ENCODE measurements around the gene SYNGR1.

The SYNGR1 gene

GRCh38 chr22:39361496-39361895 is 11.7 kb downstream of the SYNGR1 start:
- Histone ChIP-seq H3K9me3 (ENCODE audit: control insufficient read depth, insufficient read depth, low read length) (no peaks in the 10 kb centered on the region), H3K27me3 (ENCODE audit: control insufficient read depth, insufficient read depth, low read length) (no peaks in the 10 kb centered on the region), H3K27ac (ENCODE audit: low read length) (no peak overlapping the region), H3K4me1 (ENCODE audit: control insufficient read depth, insufficient read depth, low read length) (peaks cover 6% of the 10 kb centered on the region), H3K36me3 (ENCODE audit: control insufficient read depth, insufficient read depth, low read length) (no peaks in the 10 kb centered on the region), H3K4me3 (ENCODE audit: low read length) (no peak overlapping the region)
- no peak for DNase-seq (ENCODE audit: low read depth, low spot score)
- WGBS (ENCODE audit: insufficient coverage, insufficient read length): no CpG with 5 or more reads among the region's 7 CpGs

GRCh38 chr22:39362271-39362670 is 12.5 kb downstream of the SYNGR1 start:
- Histone ChIP-seq H3K36me3 (ENCODE audit: control insufficient read depth, insufficient read depth, low read length) (no peaks in the 10 kb centered on the region), H3K27me3 (ENCODE audit: control insufficient read depth, insufficient read depth, low read length) (no peaks in the 10 kb centered on the region), H3K27ac (ENCODE audit: low read length) (no peak overlapping the region), H3K4me1 (ENCODE audit: control insufficient read depth, insufficient read depth, low read length) (peaks cover 5% of the 10 kb centered on the region), H3K9me3 (ENCODE audit: control insufficient read depth, insufficient read depth, low read length) (no peaks in the 10 kb centered on the region), H3K4me3 (ENCODE audit: low read length) (no peak overlapping the region)
- no CpG with 5 or more reads among the region's 11 CpGs for WGBS (ENCODE audit: insufficient coverage, insufficient read length)
- DNase-seq (ENCODE audit: low read depth, low spot score): no peak

- WGBS (ENCODE audit: insufficient coverage, insufficient read length): no CpG with 5 or more reads among the region's 4 CpGs
Observed at GRCh38 chr22:39362932-39363331, 13.1 kb downstream of the SYNGR1 start.

GRCh38 chr22:39363751-39364515 is 14.1 kb downstream of the SYNGR1 start:
- Histone ChIP-seq H3K9me3 (ENCODE audit: control insufficient read depth, insufficient read depth, low read length) (no peaks in the 10 kb centered on the region), H3K4me3 (ENCODE audit: low read length) (no peak overlapping the region), H3K36me3 (ENCODE audit: control insufficient read depth, insufficient read depth, low read length) (no peaks in the 10 kb centered on the region), H3K27me3 (ENCODE audit: control insufficient read depth, insufficient read depth, low read length) (no peaks in the 10 kb centered on the region), H3K27ac (ENCODE audit: low read length) (no peak overlapping the region), H3K4me1 (ENCODE audit: control insufficient read depth, insufficient read depth, low read length) (peaks cover 5% of the 10 kb centered on the region)
- no CpG with 5 or more reads among the region's 19 CpGs for WGBS (ENCODE audit: insufficient coverage, insufficient read length)
- no peak for DNase-seq (ENCODE audit: low read depth, low spot score)

More at GRCh38 chr22:39362932-39363331, 13.1 kb downstream of the SYNGR1 start:
- H3K36me3 ChIP-seq (ENCODE audit: control insufficient read depth, insufficient read depth, low read length): no peaks in the 10 kb centered on the region
- DNase-seq (ENCODE audit: low read depth, low spot score): no peak
- no peaks in the 10 kb centered on the region for H3K9me3 ChIP-seq (ENCODE audit: control insufficient read depth, insufficient read depth, low read length)
- no peak overlapping the region for H3K27ac ChIP-seq (ENCODE audit: low read length)
- no peak overlapping the region for H3K4me3 ChIP-seq (ENCODE audit: low read length)
- peaks cover 5% of the 10 kb centered on the region for H3K4me1 ChIP-seq (ENCODE audit: control insufficient read depth, insufficient read depth, low read length)
- H3K27me3 ChIP-seq (ENCODE audit: control insufficient read depth, insufficient read depth, low read length): no peaks in the 10 kb centered on the region

- no peak overlapping the region for H3K4me3 ChIP-seq (ENCODE audit: low read length)
- H3K4me1 ChIP-seq (ENCODE audit: control insufficient read depth, insufficient read depth, low read length): peaks cover 6% of the 10 kb centered on the region
- no peak for DNase-seq (ENCODE audit: low read depth, low spot score)
- H3K36me3 ChIP-seq (ENCODE audit: control insufficient read depth, insufficient read depth, low read length): no peaks in the 10 kb centered on the region
- no peaks in the 10 kb centered on the region for H3K9me3 ChIP-seq (ENCODE audit: control insufficient read depth, insufficient read depth, low read length)
- no peaks in the 10 kb centered on the region for H3K27me3 ChIP-seq (ENCODE audit: control insufficient read depth, insufficient read depth, low read length)
- H3K27ac ChIP-seq (ENCODE audit: low read length): no peak overlapping the region
- no CpG with 5 or more reads among the region's 11 CpGs for WGBS (ENCODE audit: insufficient coverage, insufficient read length)
Observed at GRCh38 chr22:39364714-39365491, 15.1 kb downstream of the SYNGR1 start.

- DNase-seq (ENCODE audit: low read depth, low spot score): no peak
- Histone ChIP-seq H3K4me1 (ENCODE audit: control insufficient read depth, insufficient read depth, low read length) (peaks cover 6% of the 10 kb centered on the region), H3K9me3 (ENCODE audit: control insufficient read depth, insufficient read depth, low read length) (no peaks in the 10 kb centered on the region), H3K27ac (ENCODE audit: low read length) (no peak overlapping the region), H3K27me3 (ENCODE audit: control insufficient read depth, insufficient read depth, low read length) (no peaks in the 10 kb centered on the region), H3K4me3 (ENCODE audit: low read length) (no peak overlapping the region), H3K36me3 (ENCODE audit: control insufficient read depth, insufficient read depth, low read length) (no peaks in the 10 kb centered on the region)
- WGBS (ENCODE audit: insufficient coverage, insufficient read length): no CpG with 5 or more reads among the region's 3 CpGs
Observed at GRCh38 chr22:39365492-39365780, 15.6 kb downstream of the SYNGR1 start.

GRCh38 chr22:39367035-39367434 is 17.2 kb downstream of the SYNGR1 start:
- DNase-seq (ENCODE audit: low read depth, low spot score): no peak
- Histone ChIP-seq H3K36me3 (ENCODE audit: control insufficient read depth, insufficient read depth, low read length) (no peaks in the 10 kb centered on the region), H3K27ac (ENCODE audit: low read length) (no peak overlapping the region), H3K4me3 (ENCODE audit: low read length) (no peak overlapping the region), H3K27me3 (ENCODE audit: control insufficient read depth, insufficient read depth, low read length) (no peaks in the 10 kb centered on the region), H3K4me1 (ENCODE audit: control insufficient read depth, insufficient read depth, low read length) (peaks cover 3% of the 10 kb centered on the region), H3K9me3 (ENCODE audit: control insufficient read depth, insufficient read depth, low read length) (no peaks in the 10 kb centered on the region)
- WGBS (ENCODE audit: insufficient coverage, insufficient read length): no CpG with 5 or more reads among the region's 9 CpGs

- H3K36me3 ChIP-seq (ENCODE audit: control insufficient read depth, insufficient read depth, low read length): no peaks in the 10 kb centered on the region
- H3K27ac ChIP-seq (ENCODE audit: low read length): no peak overlapping the region
- no peak overlapping the region for H3K4me3 ChIP-seq (ENCODE audit: low read length)
- H3K27me3 ChIP-seq (ENCODE audit: control insufficient read depth, insufficient read depth, low read length): no peaks in the 10 kb centered on the region
- H3K9me3 ChIP-seq (ENCODE audit: control insufficient read depth, insufficient read depth, low read length): no peaks in the 10 kb centered on the region
- DNase-seq (ENCODE audit: low read depth, low spot score): no peak
- WGBS (ENCODE audit: insufficient coverage, insufficient read length): no CpG with 5 or more reads among the region's 9 CpGs
- peaks cover 1% of the 10 kb centered on the region; the same call in 1 of the 2 replicates for H3K4me1 ChIP-seq (ENCODE audit: control insufficient read depth, insufficient read depth, low read length)
Observed at GRCh38 chr22:39368461-39368911, 18.7 kb downstream of the SYNGR1 start.

GRCh38 chr22:39369186-39369585 is 19.4 kb downstream of the SYNGR1 start:
- no peaks in the 10 kb centered on the region for H3K36me3 ChIP-seq (ENCODE audit: control insufficient read depth, insufficient read depth, low read length)
- no peaks in the 10 kb centered on the region for H3K9me3 ChIP-seq (ENCODE audit: control insufficient read depth, insufficient read depth, low read length)
- H3K4me1 ChIP-seq (ENCODE audit: control insufficient read depth, insufficient read depth, low read length): 0 out of 2 replicates have a peak, but pooled peaks cover 3% of the 10 kb centered on the region
- H3K27ac ChIP-seq (ENCODE audit: low read length): no peak overlapping the region
- no peak overlapping the region; the same call in 1 of the 2 replicates for H3K4me3 ChIP-seq (ENCODE audit: low read length)
- WGBS (ENCODE audit: insufficient coverage, insufficient read length): no CpG with 5 or more reads among the region's 6 CpGs
- no peak for DNase-seq (ENCODE audit: low read depth, low spot score)
- H3K27me3 ChIP-seq (ENCODE audit: control insufficient read depth, insufficient read depth, low read length): no peaks in the 10 kb centered on the region

GRCh38 chr22:39369586-39369985 is 19.8 kb downstream of the SYNGR1 start:
- Histone ChIP-seq H3K4me3 (ENCODE audit: low read length) (no peak overlapping the region; the same call in 1 of the 2 replicates), H3K27me3 (ENCODE audit: control insufficient read depth, insufficient read depth, low read length) (no peaks in the 10 kb centered on the region), H3K4me1 (ENCODE audit: control insufficient read depth, insufficient read depth, low read length) (peaks cover 5% of the 10 kb centered on the region; the same call in 1 of the 2 replicates), H3K36me3 (ENCODE audit: control insufficient read depth, insufficient read depth, low read length) (no peaks in the 10 kb centered on the region), H3K27ac (ENCODE audit: low read length) (no peak overlapping the region), H3K9me3 (ENCODE audit: control insufficient read depth, insufficient read depth, low read length) (no peaks in the 10 kb centered on the region)
- no peak for DNase-seq (ENCODE audit: low read depth, low spot score)
- WGBS (ENCODE audit: insufficient coverage, insufficient read length): no CpG with 5 or more reads among the region's 3 CpGs
